NT2/D1 (cell line): ENCODE results near the gene KRR1.

ENCODE experiments used
- DNase-seq: peaks from one replicate; pipeline ENCODE4 v3.0.0-alpha.2; 2011; ENCODE audit warnings: low read depth, low spot score
- H3K27me3 ChIP-seq: 2 replicates; pipeline ENCODE4 v1.6.0; 2011; ENCODE audit warnings: mild to moderate bottlenecking; ENCODE audit not compliant: insufficient read length, insufficient read depth
- H3K36me3 ChIP-seq: 2 replicates; pipeline ENCODE4 v1.6.1; 2011; ENCODE audit warnings: mild to moderate bottlenecking, low read length, mixed read lengths; ENCODE audit not compliant: insufficient read depth, insufficient read length
- H3K4me1 ChIP-seq: 2 replicates; pipeline ENCODE4 v1.5.1; 2011; ENCODE audit not compliant: insufficient read depth, insufficient read length
- H3K4me3 ChIP-seq: 2 replicates; pipeline ENCODE4 v1.5.1; 2011; ENCODE audit warnings: low read depth; ENCODE audit not compliant: insufficient read length
- H3K9ac ChIP-seq: 2 replicates; pipeline ENCODE4 v1.6.0; 2011; ENCODE audit warnings: low read depth; ENCODE audit not compliant: insufficient read length
- H3K9me3 ChIP-seq: 2 replicates; pipeline ENCODE4 v1.5.1; 2011; ENCODE audit warnings: mild to moderate bottlenecking, low read length; ENCODE audit not compliant: insufficient read depth
- SUZ12 ChIP-seq: IDR thresholded peaks from 2 replicates; pipeline ENCODE4 v1.6.1; 2011; ENCODE audit not compliant: insufficient read length, insufficient read depth; ENCODE audit errors: extremely low read depth
- YY1 ChIP-seq: IDR thresholded peaks from 2 replicates; pipeline ENCODE4 v1.6.1; 2011; ENCODE audit not compliant: insufficient read length, insufficient read depth
- ZNF274 ChIP-seq: IDR thresholded peaks from 2 replicates; pipeline ENCODE4 v1.6.1; 2011; ENCODE audit warnings: mild to moderate bottlenecking, low read depth, low read length

KRR1 gene

DNA sequence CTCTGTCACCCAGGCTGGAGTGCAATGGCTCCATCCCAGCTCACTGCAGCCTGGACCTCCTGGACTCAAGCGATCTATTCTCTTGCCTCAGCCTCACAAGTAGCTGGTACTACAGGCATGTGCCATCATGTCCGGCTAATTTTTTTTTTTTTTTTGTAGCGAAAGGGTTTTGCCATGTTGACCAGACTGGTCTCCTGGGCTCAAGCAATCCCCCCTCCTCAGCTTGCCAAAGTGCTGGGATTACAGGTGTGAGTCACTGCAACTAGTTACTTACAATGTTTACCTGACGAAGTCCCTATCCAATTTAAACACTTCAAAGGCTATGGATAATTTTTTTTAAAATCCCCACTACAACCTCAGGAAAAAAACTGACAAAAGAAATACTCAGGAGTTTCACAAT is 1.8 kb downstream of the KRR1 start:
- no peak for DNase-seq
- Histone ChIP-seq H3K9ac (no peak overlapping the region), H3K4me1 (no peaks in the 10 kb centered on the region), H3K36me3 (peaks cover 35% of the 10 kb centered on the region), H3K4me3 (no peak overlapping the region), H3K27me3 (no peaks in the 10 kb centered on the region), H3K9me3 (no peaks in the 10 kb centered on the region)
- TF ChIP-seq YY1: no peak
- no peak for TF ChIP-seq ZNF274
- TF ChIP-seq SUZ12: no peak

- Histone ChIP-seq H3K36me3 (peaks cover 41% of the 10 kb centered on the region), H3K9ac (no peak overlapping the region), H3K4me1 (no peaks in the 10 kb centered on the region), H3K9me3 (no peaks in the 10 kb centered on the region), H3K27me3 (no peaks in the 10 kb centered on the region), H3K4me3 (no peak overlapping the region)
- no peak for TF ChIP-seq ZNF274
- no peak for TF ChIP-seq YY1
- TF ChIP-seq SUZ12: no peak
- no peak for DNase-seq
Measured at GRCh38 chr12:75508159-75508558, 3.2 kb downstream of the KRR1 start.

GRCh38 chr12:75507086-75507485 is 4.3 kb downstream of the KRR1 start:
- no peaks in the 10 kb centered on the region for H3K27me3 ChIP-seq
- no peaks in the 10 kb centered on the region for H3K4me1 ChIP-seq
- no peak overlapping the region for H3K4me3 ChIP-seq
- H3K9ac ChIP-seq: no peak overlapping the region
- peaks cover 51% of the 10 kb centered on the region for H3K36me3 ChIP-seq
- no peak for DNase-seq
- no peaks in the 10 kb centered on the region for H3K9me3 ChIP-seq
- TF ChIP-seq YY1: no peak
- TF ChIP-seq ZNF274: no peak
- no peak for TF ChIP-seq SUZ12

DNA sequence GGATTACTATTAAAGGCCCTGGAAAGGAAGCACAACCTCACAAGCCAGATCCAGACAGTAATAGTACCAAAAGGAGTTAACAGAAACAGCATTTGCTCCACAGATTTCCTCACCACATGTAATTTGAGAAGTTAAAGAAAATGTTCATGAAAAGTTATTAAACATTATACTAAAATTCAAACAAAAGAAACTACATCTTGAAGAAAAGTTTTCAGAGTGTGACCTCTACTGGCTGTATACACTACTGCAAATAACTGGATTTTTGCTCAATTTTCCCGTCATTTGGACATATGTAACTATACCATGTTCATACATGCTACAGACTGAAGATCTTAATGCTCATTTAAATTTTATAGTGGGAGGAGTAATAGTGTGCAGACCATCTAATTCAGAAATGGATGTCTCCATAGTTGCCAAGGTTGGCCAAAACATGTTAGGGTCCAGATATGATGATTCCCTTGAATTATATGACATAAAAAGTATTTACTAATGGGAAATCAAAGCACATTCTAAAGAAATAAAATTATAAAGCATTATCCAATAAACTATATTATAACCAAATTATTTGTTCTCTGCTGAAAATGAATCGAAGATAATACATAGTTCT is 5.6 kb downstream of the KRR1 start:
- H3K4me3 ChIP-seq: no peak overlapping the region
- no peak for DNase-seq
- H3K36me3 ChIP-seq: peaks cover 64% of the 10 kb centered on the region
- no peak overlapping the region for H3K9ac ChIP-seq
- no peaks in the 10 kb centered on the region for H3K9me3 ChIP-seq
- H3K4me1 ChIP-seq: no peaks in the 10 kb centered on the region
- H3K27me3 ChIP-seq: no peaks in the 10 kb centered on the region
- TF ChIP-seq YY1: no peak
- TF ChIP-seq SUZ12: no peak
- TF ChIP-seq ZNF274: no peak

- TF ChIP-seq YY1 (no peak), ZNF274 (no peak), SUZ12 (no peak)
- no peak overlapping the region for H3K4me3 ChIP-seq
- no peak overlapping the region for H3K9ac ChIP-seq
- no peaks in the 10 kb centered on the region for H3K27me3 ChIP-seq
- no peaks in the 10 kb centered on the region for H3K4me1 ChIP-seq
- H3K9me3 ChIP-seq: no peaks in the 10 kb centered on the region
- H3K36me3 ChIP-seq: peaks cover 80% of the 10 kb centered on the region
- no peak for DNase-seq
Measured at GRCh38 chr12:75503866-75504265, 7.5 kb downstream of the KRR1 start.

- TF ChIP-seq SUZ12: no peak
- TF ChIP-seq YY1: no peak
- TF ChIP-seq ZNF274: no peak
- no peaks in the 10 kb centered on the region for H3K9me3 ChIP-seq
- H3K4me1 ChIP-seq: no peaks in the 10 kb centered on the region
- H3K27me3 ChIP-seq: no peaks in the 10 kb centered on the region
- no peak for DNase-seq
- peaks cover 82% of the 10 kb centered on the region for H3K36me3 ChIP-seq
- H3K9ac ChIP-seq: no peak overlapping the region
- H3K4me3 ChIP-seq: no peak overlapping the region
Measured at GRCh38 chr12:75503459-75503858, 8.0 kb downstream of the KRR1 start.

DNA sequence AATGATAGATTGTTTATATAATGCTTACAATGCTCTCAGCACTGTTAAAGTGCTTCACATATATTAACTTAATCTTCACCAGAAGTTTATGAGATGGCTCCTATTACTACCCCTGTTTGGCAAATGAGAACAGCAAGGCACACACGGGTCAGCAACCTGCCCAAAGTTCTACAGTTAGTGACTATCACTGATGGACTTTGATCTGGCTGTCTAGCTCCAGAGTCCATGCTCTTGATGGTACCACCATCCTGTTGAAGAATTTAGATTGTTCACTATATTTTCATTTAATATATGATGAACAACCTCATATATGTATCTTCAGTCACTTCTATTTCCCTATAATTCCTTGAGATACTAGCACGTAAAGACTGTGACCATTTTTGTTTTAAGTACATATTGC is 20.2 kb downstream of the KRR1 start:
- H3K4me3 ChIP-seq: no peak overlapping the region
- no peak for DNase-seq
- H3K36me3 ChIP-seq: peaks cover 12% of the 10 kb centered on the region
- no peaks in the 10 kb centered on the region for H3K9me3 ChIP-seq
- no peaks in the 10 kb centered on the region for H3K27me3 ChIP-seq
- TF ChIP-seq SUZ12 (no peak), ZNF274 (no peak), YY1 (no peak)
- no peak overlapping the region for H3K9ac ChIP-seq
- no peaks in the 10 kb centered on the region for H3K4me1 ChIP-seq
